ENCODE results near the gene KREMEN1. TPM values are rescaled to one million over a fixed set of nuclear protein-coding genes. Genes with fewer than 3 reads are reported as not detected.

KREMEN1 gene
- total RNA-seq, 4 donors from 2014 or later, result 7.5 to 35.8 (median 15.4) TPM

- Histone ChIP-seq H3K36me3 (no peaks in the 10 kb centered on the region), H3K4me1 (no peaks in the 10 kb centered on the region), H3K9me3 (no peaks in the 10 kb centered on the region), H3K4me3 (no peak overlapping the region), H3K27me3 (peaks cover 7 to 11% (median 7%) of the 10 kb centered on the region in 3 donors), H3K27ac (no peak overlapping the region)
- DNase-seq (no peak), ATAC-seq (no peak)
- intact Hi-C loops (cut with DNase I; ENCODE audit: low total_unique reads) (no loop called here), in situ Hi-C loops (cut with MboI; ENCODE audit: low sequenced_read_pairs in 4 of 4) (no loop called here)
- TF ChIP-seq CTCF (IDR thresholded peaks at IDR 0.05 in 4 of 5, conservative IDR thresholded peaks at IDR 0.05 in 1 of 5), result no peak
- TF ChIP-seq POLR2A (IDR thresholded peaks at IDR 0.05), result no peak
Observed at GRCh38 chr22:29208879-29209623, 136.2 kb downstream of the KREMEN1 start.

DNA sequence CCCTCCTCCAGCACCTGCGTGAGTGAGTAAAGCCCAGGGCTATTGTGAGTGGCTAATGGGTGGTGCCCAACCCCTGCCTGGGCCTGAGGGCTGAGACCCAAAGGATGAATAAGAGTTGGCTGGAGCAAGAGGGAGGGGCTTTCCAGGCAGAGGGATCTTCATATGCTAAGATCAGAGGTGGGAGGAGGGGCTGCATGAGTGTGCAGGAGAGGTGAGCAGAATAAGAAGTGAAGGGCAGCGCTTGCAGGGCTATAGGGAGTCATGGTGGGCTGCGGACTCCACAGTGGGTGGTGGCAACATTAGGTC, 136.7 kb downstream of the KREMEN1 start:
- Histone ChIP-seq H3K36me3 (no peaks in the 10 kb centered on the region), H3K27ac (no peak overlapping the region), H3K4me1 (no peaks in the 10 kb centered on the region), H3K4me3 (no peak overlapping the region), H3K9me3 (no peaks in the 10 kb centered on the region), H3K27me3 (peaks cover 7 to 11% (median 7%) of the 10 kb centered on the region in 3 donors)
- intact Hi-C loops (cut with DNase I; ENCODE audit: low total_unique reads), result no loop called here
- in situ Hi-C loops (cut with MboI; ENCODE audit: low sequenced_read_pairs in 4 of 4), result no loop called here
- DNase-seq (no peak), ATAC-seq (no peak)
- no peak for TF ChIP-seq POLR2A (IDR thresholded peaks at IDR 0.05)
- TF ChIP-seq CTCF (IDR thresholded peaks at IDR 0.05 in 4 of 5, conservative IDR thresholded peaks at IDR 0.05 in 1 of 5), result no peak

- no peak overlapping the region for H3K27ac ChIP-seq
- no peaks in the 10 kb centered on the region for H3K36me3 ChIP-seq
- no peaks in the 10 kb centered on the region for H3K4me1 ChIP-seq
- H3K9me3 ChIP-seq, result no peaks in the 10 kb centered on the region
- in situ Hi-C loops (cut with MboI; ENCODE audit: low sequenced_read_pairs in 4 of 4) (no loop called here), intact Hi-C loops (cut with DNase I; ENCODE audit: low total_unique reads) (no loop called here)
- no peak for ATAC-seq
- no peak for TF ChIP-seq POLR2A (IDR thresholded peaks at IDR 0.05)
- TF ChIP-seq CTCF (IDR thresholded peaks at IDR 0.05 in 4 of 5, conservative IDR thresholded peaks at IDR 0.05 in 1 of 5), result no peak
- H3K27me3 ChIP-seq, result peaks cover 6 to 10% (median 7%) of the 10 kb centered on the region in 3 donors
- no peak for DNase-seq
- H3K4me3 ChIP-seq, result no peak overlapping the region
Observed at GRCh38 chr22:29211066-29211465, 138.2 kb downstream of the KREMEN1 start.

DNA sequence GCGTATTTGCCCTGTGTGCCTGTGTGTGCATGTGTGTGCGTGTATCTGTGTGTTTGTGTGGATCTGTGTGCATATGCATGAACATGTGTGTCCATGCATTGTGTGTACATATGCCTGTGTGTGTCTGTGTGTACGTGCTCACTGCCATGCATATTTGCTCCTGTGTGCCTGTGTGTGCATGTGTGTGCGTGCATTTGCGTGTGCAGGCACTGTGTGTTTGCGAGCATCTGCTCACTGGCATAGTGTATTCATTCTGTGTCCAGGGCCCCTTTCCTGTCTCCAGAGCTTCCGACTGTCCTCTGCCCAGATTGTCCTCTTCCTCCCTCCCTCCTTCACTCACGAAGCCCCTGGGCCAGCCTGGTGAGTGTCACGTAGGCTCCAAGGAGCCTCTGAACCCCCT, 138.6 kb downstream of the KREMEN1 start:
- no peak for ATAC-seq
- Histone ChIP-seq H3K4me1 (no peaks in the 10 kb centered on the region), H3K27me3 (peaks cover 3 to 6% (median 3%) of the 10 kb centered on the region in 3 donors), H3K27ac (no peak overlapping the region), H3K4me3 (no peak overlapping the region), H3K36me3 (no peaks in the 10 kb centered on the region), H3K9me3 (no peaks in the 10 kb centered on the region)
- DNase-seq, result no peak
- intact Hi-C loops (cut with DNase I; ENCODE audit: low total_unique reads), result no loop called here
- in situ Hi-C loops (cut with MboI; ENCODE audit: low sequenced_read_pairs in 4 of 4), result no loop called here
- TF ChIP-seq CTCF (IDR thresholded peaks at IDR 0.05 in 4 of 5, conservative IDR thresholded peaks at IDR 0.05 in 1 of 5) (no peak), POLR2A (IDR thresholded peaks at IDR 0.05) (no peak)

DNA sequence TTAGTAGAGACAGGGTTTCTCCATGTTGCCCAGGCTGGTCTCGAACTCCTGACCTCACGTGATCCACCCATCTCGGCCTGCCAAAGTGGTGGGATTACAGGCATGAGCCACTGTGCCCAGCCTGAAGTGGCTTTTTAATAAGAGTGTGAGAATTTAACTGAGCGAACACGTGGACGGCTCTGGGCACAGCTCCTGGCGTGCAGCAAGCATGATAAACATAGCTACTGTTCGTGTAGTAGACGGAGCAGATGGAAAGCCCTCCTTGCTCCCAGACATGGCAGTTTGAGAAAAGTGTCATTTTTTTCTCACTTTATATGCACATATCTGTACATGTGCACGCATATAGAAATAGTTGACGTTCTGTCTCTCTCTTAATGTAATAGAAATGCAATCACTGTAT, 139.9 kb downstream of the KREMEN1 start:
- Histone ChIP-seq H3K4me3 (no peak overlapping the region), H3K27me3 (no peaks in the 10 kb centered on the region), H3K27ac (no peak overlapping the region), H3K9me3 (no peaks in the 10 kb centered on the region), H3K4me1 (no peaks in the 10 kb centered on the region), H3K36me3 (no peaks in the 10 kb centered on the region)
- no peak for DNase-seq
- TF ChIP-seq POLR2A (IDR thresholded peaks at IDR 0.05) (no peak), CTCF (IDR thresholded peaks at IDR 0.05 in 4 of 5, conservative IDR thresholded peaks at IDR 0.05 in 1 of 5) (no peak)
- intact Hi-C loops (cut with DNase I; ENCODE audit: low total_unique reads), result no loop called here
- in situ Hi-C loops (cut with MboI; ENCODE audit: low sequenced_read_pairs in 4 of 4), result no loop called here
- ATAC-seq, result no peak
